Measurements from ENCODE around the gene HYOU1.
"Not testable (repeated sequence)": the region's sequence is repeated elsewhere in the genome, so short reads cannot be mapped to it uniquely, and the experiment has no call there.

The HYOU1 gene

GRCh38 chr11:119021631-119022030 is 35.4 kb downstream of the HYOU1 start:
- Histone ChIP-seq H3K27me3 (replicated peaks; ENCODE audit: control insufficient read depth, insufficient read depth, low read length, poor library complexity, severe bottlenecking) (no peaks in the 10 kb centered on the region), H3K4me3 (ENCODE audit: insufficient read depth, low read depth, low read length, poor library complexity, severe bottlenecking) (no peak overlapping the region), H3K4me1 (ENCODE audit: control insufficient read depth, insufficient read depth, low read length, poor library complexity, severe bottlenecking) (peaks cover 16% of the 10 kb centered on the region), H3K36me3 (ENCODE audit: control insufficient read depth, insufficient read depth, low read length) (peaks cover 51% of the 10 kb centered on the region), H3K27ac (ENCODE audit: insufficient read depth, low read length, poor library complexity, severe bottlenecking) (no peak overlapping the region), H3K9me3 (ENCODE audit: control insufficient read depth, low read length) (no peaks in the 10 kb centered on the region)
- no peak for DNase-seq

DNA sequence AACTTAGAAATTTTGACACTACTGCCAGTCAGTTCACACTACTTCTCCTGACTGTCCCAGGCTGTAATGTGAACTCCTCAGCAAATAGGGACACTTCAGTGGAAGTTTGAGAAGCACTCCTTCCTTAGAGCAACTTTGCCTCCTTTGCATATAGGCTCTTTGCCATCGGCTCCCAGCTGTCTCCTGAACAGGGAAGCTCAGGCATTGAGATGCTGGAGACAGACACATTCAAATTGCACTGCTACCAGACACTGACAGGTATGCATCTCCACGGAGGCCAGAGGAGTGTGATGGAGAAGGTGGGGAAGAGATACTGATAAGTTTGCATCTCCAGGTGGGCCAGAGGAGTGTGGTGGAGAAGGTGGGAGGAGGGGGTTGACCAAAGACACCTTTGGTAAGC is 37.0 kb downstream of the HYOU1 start:
- DNase-seq: no peak
- Histone ChIP-seq H3K9me3 (ENCODE audit: control insufficient read depth, low read length) (no peaks in the 10 kb centered on the region), H3K36me3 (ENCODE audit: control insufficient read depth, insufficient read depth, low read length) (peaks cover 52% of the 10 kb centered on the region), H3K4me3 (ENCODE audit: insufficient read depth, low read depth, low read length, poor library complexity, severe bottlenecking) (no peak overlapping the region), H3K27ac (ENCODE audit: insufficient read depth, low read length, poor library complexity, severe bottlenecking) (peak overlapping the region; percentile 95), H3K4me1 (ENCODE audit: control insufficient read depth, insufficient read depth, low read length, poor library complexity, severe bottlenecking) (peaks cover 19% of the 10 kb centered on the region), H3K27me3 (replicated peaks; ENCODE audit: control insufficient read depth, insufficient read depth, low read length, poor library complexity, severe bottlenecking) (no peaks in the 10 kb centered on the region)

- peaks cover 19% of the 10 kb centered on the region for H3K4me1 ChIP-seq (ENCODE audit: control insufficient read depth, insufficient read depth, low read length, poor library complexity, severe bottlenecking)
- peaks cover 50% of the 10 kb centered on the region for H3K36me3 ChIP-seq (ENCODE audit: control insufficient read depth, insufficient read depth, low read length)
- no peaks in the 10 kb centered on the region for H3K27me3 ChIP-seq (replicated peaks; ENCODE audit: control insufficient read depth, insufficient read depth, low read length, poor library complexity, severe bottlenecking)
- H3K27ac ChIP-seq (ENCODE audit: insufficient read depth, low read length, poor library complexity, severe bottlenecking): peak within 1 kb of the TSS; percentile 95
- H3K4me3 ChIP-seq (ENCODE audit: insufficient read depth, low read depth, low read length, poor library complexity, severe bottlenecking): peak within 1 kb of the TSS; percentile 81
- DNase-seq: peak; percentile 88 to 94 (median 93)
- H3K9me3 ChIP-seq (ENCODE audit: control insufficient read depth, low read length): no peaks in the 10 kb centered on the region
Measured at GRCh38 chr11:119018074-119018938, 38.7 kb downstream of the HYOU1 start, which contains the start of the genes RPS25 and TRAPPC4. Gene RPS25, minus strand, starts transcription at chr11:119018343. Its CDS starts 59 bp downstream, at chr11:119018284. Gene TRAPPC4, plus strand, starts transcription at chr11:119018766. Its CDS starts 30 bp downstream, at chr11:119018796.

GRCh38 chr11:119017377-119017776 is 39.6 kb downstream of the HYOU1 start:
- Histone ChIP-seq H3K27ac (ENCODE audit: insufficient read depth, low read length, poor library complexity, severe bottlenecking) (peak overlapping the region; percentile 95), H3K36me3 (ENCODE audit: control insufficient read depth, insufficient read depth, low read length) (peaks cover 46% of the 10 kb centered on the region), H3K4me1 (ENCODE audit: control insufficient read depth, insufficient read depth, low read length, poor library complexity, severe bottlenecking) (peaks cover 19% of the 10 kb centered on the region), H3K4me3 (ENCODE audit: insufficient read depth, low read depth, low read length, poor library complexity, severe bottlenecking) (peak overlapping the region; percentile 81)
- not testable (repeated sequence) for DNase-seq; H3K27me3 ChIP-seq (replicated peaks; ENCODE audit: control insufficient read depth, insufficient read depth, low read length, poor library complexity, severe bottlenecking); H3K9me3 ChIP-seq (ENCODE audit: control insufficient read depth, low read length)

DNA sequence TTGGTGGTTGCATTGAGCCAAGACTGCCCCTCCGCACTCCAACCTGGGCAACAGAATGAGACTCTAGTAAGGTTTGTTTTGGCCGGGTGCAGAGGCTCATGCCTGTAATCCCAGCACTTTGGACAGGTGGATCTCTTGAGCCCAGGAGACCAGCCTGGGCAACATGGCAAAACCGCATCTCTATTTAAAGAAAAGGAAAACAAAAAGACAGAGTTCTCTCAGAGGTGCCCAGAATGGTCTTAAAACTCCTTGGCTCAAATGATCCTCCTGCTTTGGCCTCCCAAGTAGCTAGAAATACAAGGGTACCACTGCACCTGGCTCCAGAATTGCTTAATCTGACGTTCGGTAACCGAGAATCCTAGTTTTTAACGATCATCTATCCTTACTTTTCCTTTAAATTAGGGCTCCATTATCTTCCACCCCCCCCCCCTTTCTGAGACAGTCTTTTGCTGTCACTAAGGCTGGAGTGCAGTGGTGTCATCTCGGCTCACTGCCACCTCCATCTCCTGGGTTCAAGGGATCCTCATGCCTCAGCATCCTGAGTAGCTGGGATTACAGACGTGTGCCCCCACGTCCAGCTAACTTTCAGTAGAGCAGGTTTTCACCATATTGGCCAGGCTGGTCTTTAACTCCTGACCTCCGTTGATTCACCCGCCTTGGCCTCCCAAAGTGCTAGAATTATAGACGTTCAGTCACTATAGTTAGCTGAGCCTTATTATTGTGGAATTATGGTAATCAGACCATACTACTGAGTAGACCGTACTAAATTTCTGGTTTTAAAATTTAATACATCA is 40.6 kb downstream of the HYOU1 start:
- Histone ChIP-seq H3K27me3 (replicated peaks; ENCODE audit: control insufficient read depth, insufficient read depth, low read length, poor library complexity, severe bottlenecking) (no peaks in the 10 kb centered on the region), H3K9me3 (ENCODE audit: control insufficient read depth, low read length) (no peaks in the 10 kb centered on the region), H3K4me1 (ENCODE audit: control insufficient read depth, insufficient read depth, low read length, poor library complexity, severe bottlenecking) (peaks cover 16% of the 10 kb centered on the region), H3K36me3 (ENCODE audit: control insufficient read depth, insufficient read depth, low read length) (peaks cover 44% of the 10 kb centered on the region), H3K4me3 (ENCODE audit: insufficient read depth, low read depth, low read length, poor library complexity, severe bottlenecking) (peak overlapping the region; percentile 81), H3K27ac (ENCODE audit: insufficient read depth, low read length, poor library complexity, severe bottlenecking) (peak overlapping the region; percentile 95)
- no peak for DNase-seq

DNA sequence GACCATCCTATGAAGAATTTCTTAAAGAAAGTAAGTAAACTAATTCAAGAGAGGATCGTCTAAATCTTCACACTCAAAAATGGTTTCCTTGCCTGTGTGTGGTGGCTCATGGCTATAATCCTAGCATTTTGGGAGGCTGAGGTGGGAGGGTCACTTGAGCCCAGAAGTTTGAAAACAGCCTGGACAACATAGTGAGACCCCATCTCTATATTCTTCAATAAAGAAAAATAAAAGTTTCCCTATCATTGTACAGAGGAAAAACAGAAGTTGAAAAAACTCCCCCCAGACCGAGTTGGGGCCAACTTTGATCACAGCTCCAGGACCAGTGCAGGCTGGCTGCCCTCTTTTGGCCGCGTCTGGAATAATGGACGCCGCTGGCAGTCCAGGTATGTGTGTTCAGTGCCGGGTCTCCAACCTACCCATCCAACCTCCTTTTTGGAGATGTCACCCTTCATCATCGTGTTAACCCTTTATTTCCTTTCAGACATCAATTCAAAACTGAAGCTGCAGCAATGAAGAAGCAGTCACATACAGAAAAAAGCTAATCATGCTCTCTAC is 41.9 kb downstream of the HYOU1 start:
- H3K27me3 ChIP-seq (replicated peaks; ENCODE audit: control insufficient read depth, insufficient read depth, low read length, poor library complexity, severe bottlenecking): no peaks in the 10 kb centered on the region
- no peak for DNase-seq
- no peaks in the 10 kb centered on the region for H3K9me3 ChIP-seq (ENCODE audit: control insufficient read depth, low read length)
- H3K4me1 ChIP-seq (ENCODE audit: control insufficient read depth, insufficient read depth, low read length, poor library complexity, severe bottlenecking): peaks cover 13% of the 10 kb centered on the region
- no peak overlapping the region for H3K27ac ChIP-seq (ENCODE audit: insufficient read depth, low read length, poor library complexity, severe bottlenecking)
- peaks cover 47% of the 10 kb centered on the region for H3K36me3 ChIP-seq (ENCODE audit: control insufficient read depth, insufficient read depth, low read length)
- H3K4me3 ChIP-seq (ENCODE audit: insufficient read depth, low read depth, low read length, poor library complexity, severe bottlenecking): no peak overlapping the region

DNA sequence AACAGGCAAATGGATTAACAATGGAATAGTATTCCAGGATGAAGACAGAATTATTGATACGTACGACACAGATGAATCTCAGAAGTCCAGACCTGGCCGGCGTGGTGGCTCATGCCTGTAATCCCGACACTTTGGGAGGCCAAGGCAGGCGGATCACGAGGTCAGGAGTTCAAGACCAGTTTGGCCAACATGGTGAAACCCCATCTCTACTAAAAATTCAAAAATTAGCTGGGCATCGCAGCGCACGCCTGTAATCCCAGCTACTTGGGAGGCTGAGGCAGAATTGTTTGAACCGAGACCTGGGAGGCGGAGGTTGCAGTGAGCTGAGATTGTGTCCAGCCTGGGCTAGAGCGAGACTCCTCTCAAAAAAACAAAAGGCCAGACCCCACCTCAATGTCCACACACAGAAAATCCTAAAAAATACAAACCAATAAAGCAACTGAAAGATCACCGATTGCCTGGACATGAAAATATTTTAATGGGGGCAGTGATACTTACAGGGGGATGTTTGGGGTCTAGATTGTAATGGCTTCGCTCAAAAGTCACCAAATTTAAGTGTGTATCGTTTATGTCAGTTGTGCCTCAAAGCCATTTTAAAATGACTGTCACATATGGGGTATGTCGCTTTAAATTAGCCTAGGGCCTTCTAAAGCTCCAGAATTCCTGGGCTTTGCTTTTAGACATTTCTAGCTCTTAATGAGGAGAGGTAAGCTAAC is 42.6 kb downstream of the HYOU1 start:
- Histone ChIP-seq H3K4me1 (ENCODE audit: control insufficient read depth, insufficient read depth, low read length, poor library complexity, severe bottlenecking) (peaks cover 8% of the 10 kb centered on the region), H3K36me3 (ENCODE audit: control insufficient read depth, insufficient read depth, low read length) (peaks cover 53% of the 10 kb centered on the region), H3K27ac (ENCODE audit: insufficient read depth, low read length, poor library complexity, severe bottlenecking) (no peak overlapping the region), H3K27me3 (replicated peaks; ENCODE audit: control insufficient read depth, insufficient read depth, low read length, poor library complexity, severe bottlenecking) (no peaks in the 10 kb centered on the region), H3K9me3 (ENCODE audit: control insufficient read depth, low read length) (no peaks in the 10 kb centered on the region), H3K4me3 (ENCODE audit: insufficient read depth, low read depth, low read length, poor library complexity, severe bottlenecking) (no peak overlapping the region)
- no peak for DNase-seq

DNA sequence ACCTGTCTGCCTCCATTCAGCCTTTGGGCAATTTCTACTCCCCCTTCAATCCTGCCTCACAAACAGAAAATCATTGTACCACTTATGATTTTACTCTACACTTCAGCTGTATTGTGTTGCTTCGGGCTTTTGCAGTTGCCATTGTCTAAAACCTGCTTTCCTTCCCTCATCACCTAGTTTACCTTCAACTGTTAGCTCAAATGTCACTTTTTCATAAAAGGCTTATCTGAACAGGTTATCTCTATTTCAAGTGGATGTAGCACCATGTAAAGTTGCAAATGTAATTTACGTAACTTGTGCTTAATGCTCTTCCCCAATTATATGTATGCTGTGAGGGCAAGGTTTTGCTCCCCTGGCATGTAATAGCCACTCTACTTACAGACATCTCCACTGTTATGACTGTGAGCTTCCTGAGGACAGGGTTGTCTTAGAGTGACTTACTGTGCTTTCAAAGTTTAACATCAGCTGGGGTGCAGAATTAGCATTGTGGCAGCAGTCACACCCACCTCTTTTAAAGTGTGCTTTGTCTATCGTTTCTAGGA is 44.3 kb downstream of the HYOU1 start:
- H3K9me3 ChIP-seq (ENCODE audit: control insufficient read depth, low read length): no peaks in the 10 kb centered on the region
- no peaks in the 10 kb centered on the region for H3K27me3 ChIP-seq (replicated peaks; ENCODE audit: control insufficient read depth, insufficient read depth, low read length, poor library complexity, severe bottlenecking)
- peaks cover 61% of the 10 kb centered on the region for H3K36me3 ChIP-seq (ENCODE audit: control insufficient read depth, insufficient read depth, low read length)

GRCh38 chr11:119011476-119012053 is 45.4 kb downstream of the HYOU1 start:
- no peaks in the 10 kb centered on the region for H3K27me3 ChIP-seq (replicated peaks; ENCODE audit: control insufficient read depth, insufficient read depth, low read length, poor library complexity, severe bottlenecking)
- no peaks in the 10 kb centered on the region for H3K9me3 ChIP-seq (ENCODE audit: control insufficient read depth, low read length)
- H3K36me3 ChIP-seq (ENCODE audit: control insufficient read depth, insufficient read depth, low read length): peaks cover 67% of the 10 kb centered on the region
- H3K27ac ChIP-seq (ENCODE audit: insufficient read depth, low read length, poor library complexity, severe bottlenecking): no peak overlapping the region
- no peak for DNase-seq
- peaks cover 2% of the 10 kb centered on the region for H3K4me1 ChIP-seq (ENCODE audit: control insufficient read depth, insufficient read depth, low read length, poor library complexity, severe bottlenecking)
- H3K4me3 ChIP-seq (ENCODE audit: insufficient read depth, low read depth, low read length, poor library complexity, severe bottlenecking): no peak overlapping the region

More for the DNA sequence above, 44.3 kb downstream of the HYOU1 start:
- H3K27ac ChIP-seq (ENCODE audit: insufficient read depth, low read length, poor library complexity, severe bottlenecking): no peak overlapping the region
- no peak overlapping the region for H3K4me3 ChIP-seq (ENCODE audit: insufficient read depth, low read depth, low read length, poor library complexity, severe bottlenecking)
- H3K4me1 ChIP-seq (ENCODE audit: control insufficient read depth, insufficient read depth, low read length, poor library complexity, severe bottlenecking): peaks cover 8% of the 10 kb centered on the region
- no peak for DNase-seq
